ENCODE measurements around the gene GGT6. TPM values are rescaled to one million over a fixed set of nuclear protein-coding genes. Genes with fewer than 3 reads are reported as not detected.
"Not testable (repeated sequence)": the region's sequence is repeated elsewhere in the genome, so short reads cannot be mapped to it uniquely, and the experiment has no call there.

The GGT6 gene
- total and polyA plus RNA-seq, 2 experiments from 2014 or later = not detected

- Histone ChIP-seq H3K27ac (peak overlapping the region; percentile 34), H3K9me3 (ENCODE audit: low read depth) (no peaks in the 10 kb centered on the region), H3K4me1 (ENCODE audit: low read depth) (peaks cover 80% of the 10 kb centered on the region), H3K36me3 (peaks cover 16% of the 10 kb centered on the region), H3K27me3 (no peaks in the 10 kb centered on the region), H3K4me3 (no peak overlapping the region)
- peak in 1 of 2 donors; percentile 85 for DNase-seq (ENCODE audit: low read depth in 1 of 2, low spot score in 1 of 2)
- no peak for TF ChIP-seq CTCF (IDR thresholded peaks at IDR 0.05; ENCODE audit: low read depth, low read length)
These were observed 45.4 kb upstream of the GGT6 start for GRCh38 chr17:4605826-4606225.

- H3K9me3 ChIP-seq (ENCODE audit: low read depth); DNase-seq (ENCODE audit: low read depth in 1 of 2, low spot score in 1 of 2); H3K4me3 ChIP-seq; H3K27me3 ChIP-seq: not testable (repeated sequence)
- Histone ChIP-seq H3K36me3 (peaks cover 16% of the 10 kb centered on the region), H3K4me1 (ENCODE audit: low read depth) (peaks cover 78% of the 10 kb centered on the region), H3K27ac (peak overlapping the region; percentile 89)
These were observed 44.4 kb upstream of the GGT6 start for GRCh38 chr17:4604736-4605135.

- H3K27ac ChIP-seq = peak overlapping the region; percentile 89
- H3K27me3 ChIP-seq = no peaks in the 10 kb centered on the region
- H3K36me3 ChIP-seq = peaks cover 16% of the 10 kb centered on the region
- no peak for TF ChIP-seq CTCF (IDR thresholded peaks at IDR 0.05; ENCODE audit: low read depth, low read length)
- no peak overlapping the region for H3K4me3 ChIP-seq
- H3K9me3 ChIP-seq (ENCODE audit: low read depth) = no peaks in the 10 kb centered on the region
- peaks cover 78% of the 10 kb centered on the region for H3K4me1 ChIP-seq (ENCODE audit: low read depth)
- peak; percentile 83 to 89 for DNase-seq (ENCODE audit: low read depth in 1 of 2, low spot score in 1 of 2)
These were observed 43.8 kb upstream of the GGT6 start for GRCh38 chr17:4604111-4604644.

GRCh38 chr17:4602041-4602440 lies 41.7 kb upstream of the GGT6 start:
- no peak for DNase-seq (ENCODE audit: low read depth in 1 of 2, low spot score in 1 of 2)
- TF ChIP-seq CTCF (IDR thresholded peaks at IDR 0.05; ENCODE audit: low read depth, low read length) = no peak

GRCh38 chr17:4601326-4601725 lies 40.9 kb upstream of the GGT6 start:
- no peak for TF ChIP-seq CTCF (IDR thresholded peaks at IDR 0.05; ENCODE audit: low read depth, low read length)
- Histone ChIP-seq H3K27ac (peak overlapping the region; percentile 89), H3K4me3 (no peak overlapping the region), H3K36me3 (peaks cover 29% of the 10 kb centered on the region), H3K4me1 (ENCODE audit: low read depth) (peaks cover 70% of the 10 kb centered on the region), H3K9me3 (ENCODE audit: low read depth) (no peaks in the 10 kb centered on the region), H3K27me3 (no peaks in the 10 kb centered on the region)
- DNase-seq (ENCODE audit: low read depth in 1 of 2, low spot score in 1 of 2) = no peak

More at GRCh38 chr17:4602041-4602440, 41.7 kb upstream of the GGT6 start:
- peaks cover 77% of the 10 kb centered on the region for H3K4me1 ChIP-seq (ENCODE audit: low read depth)
- H3K27me3 ChIP-seq = no peaks in the 10 kb centered on the region
- no peaks in the 10 kb centered on the region for H3K9me3 ChIP-seq (ENCODE audit: low read depth)
- H3K27ac ChIP-seq = peak overlapping the region; percentile 89
- peaks cover 29% of the 10 kb centered on the region for H3K36me3 ChIP-seq
- H3K4me3 ChIP-seq = no peak overlapping the region

GRCh38 chr17:4600563-4600962 lies 40.2 kb upstream of the GGT6 start:
- TF ChIP-seq CTCF (IDR thresholded peaks at IDR 0.05; ENCODE audit: low read depth, low read length) = no peak
- peaks cover 64% of the 10 kb centered on the region for H3K4me1 ChIP-seq (ENCODE audit: low read depth)
- H3K4me3 ChIP-seq = no peak overlapping the region
- peaks cover 27% of the 10 kb centered on the region for H3K36me3 ChIP-seq
- H3K9me3 ChIP-seq (ENCODE audit: low read depth) = no peaks in the 10 kb centered on the region
- peak in 1 of 2 donors; percentile 91 for DNase-seq (ENCODE audit: low read depth in 1 of 2, low spot score in 1 of 2)
- H3K27ac ChIP-seq = peak overlapping the region; percentile 89
- no peaks in the 10 kb centered on the region for H3K27me3 ChIP-seq

Measured in cardiac muscle cell (in vitro differentiated cells and primary cell).